H7 (cell line): ENCODE measurements around the gene PLCG2. TPM values are rescaled to one million over a fixed set of nuclear protein-coding genes. Genes with fewer than 3 reads are reported as not detected.
"Not testable (repeated sequence)": the region's sequence is repeated elsewhere in the genome, so short reads cannot be mapped to it uniquely, and the experiment has no call there.

Experiments
- DNase-seq: peaks from one replicate; pipeline ENCODE4 v3.0.0; 2012
- H3K27me3 ChIP-seq: 2 replicates; pipeline ENCODE4 v1.6.0; 2011; ENCODE audit warnings: mild to moderate bottlenecking, low read length; ENCODE audit not compliant: control insufficient read depth, insufficient read depth
- H3K36me3 ChIP-seq: replicated peaks from 2 replicates; pipeline ENCODE4 v1.5.1; 2011; ENCODE audit warnings: low read length; ENCODE audit not compliant: control insufficient read depth, insufficient read depth
- H3K4me3 ChIP-seq: 2 replicates; pipeline ENCODE4 v1.5.1; 2011; ENCODE audit warnings: low read depth, mild to moderate bottlenecking, control low read depth, low read length, moderate library complexity; ENCODE audit not compliant: insufficient read depth
- total RNA-seq: library from RNA; depleted of rRNA; stranded (reverse); fragments of >200 nt; shearing (Covaris generic); gene quantifications from 2 replicates; pipeline ENCODE4 v1.2.3, GENCODE V29; 2014

Gene PLCG2
- total RNA-seq, 1 experiment from 2014 or later: 2.7 TPM

DNA sequence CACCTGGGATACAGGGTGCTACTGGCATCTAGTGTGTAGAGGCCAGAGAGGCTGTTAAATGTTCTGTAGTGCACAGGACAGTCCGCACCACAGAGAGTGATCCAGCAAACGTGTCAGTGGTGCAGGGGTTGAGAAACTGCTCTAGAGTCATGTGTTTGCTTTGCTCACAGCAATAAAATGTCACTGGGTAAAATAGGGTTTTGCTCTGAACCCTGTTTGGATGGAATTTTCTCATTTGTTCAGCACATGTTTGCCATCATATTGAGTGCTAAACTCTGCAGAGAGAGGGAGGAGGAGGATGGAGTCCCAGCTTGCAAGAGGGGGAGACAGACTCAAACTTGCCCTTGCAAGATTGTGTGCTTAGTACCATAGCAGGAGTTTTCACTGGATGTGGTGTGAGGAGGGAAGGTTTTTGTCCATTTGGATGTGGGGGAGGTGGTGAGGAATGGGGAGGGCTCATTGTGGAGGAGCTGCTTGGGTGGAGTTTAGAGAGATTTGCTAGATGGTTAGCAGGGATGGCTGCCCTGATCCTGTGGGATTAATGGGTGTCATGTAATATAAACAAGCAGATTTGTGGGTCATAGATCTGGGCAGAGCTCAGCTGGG lies 11.8 kb downstream of the PLCG2 start:
- H3K4me3 ChIP-seq: no peak overlapping the region
- H3K36me3 ChIP-seq: no peaks in the 10 kb centered on the region
- H3K27me3 ChIP-seq: no peaks in the 10 kb centered on the region
- no peak for DNase-seq

DNA sequence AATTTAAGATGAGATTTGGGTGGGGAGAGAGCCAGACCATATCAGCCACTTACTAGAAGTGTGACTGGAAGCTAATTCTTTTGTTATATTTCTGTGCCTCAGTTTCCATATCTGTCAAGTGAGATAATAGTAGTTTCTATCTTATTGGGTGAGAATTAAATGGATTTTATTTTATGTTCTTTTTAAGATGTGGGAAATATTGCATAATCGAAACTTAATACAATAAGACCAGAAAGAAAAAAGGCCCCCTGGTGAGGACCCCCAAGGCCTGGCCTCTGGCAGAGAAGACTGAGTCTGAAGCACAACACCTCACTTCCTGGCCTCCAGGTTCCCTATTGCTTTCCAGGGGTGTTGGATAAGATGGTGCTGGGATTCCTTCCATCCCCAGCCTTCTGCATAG lies 13.7 kb downstream of the PLCG2 start:
- no peaks in the 10 kb centered on the region for H3K27me3 ChIP-seq
- H3K4me3 ChIP-seq: no peak overlapping the region
- no peak for DNase-seq
- no peaks in the 10 kb centered on the region for H3K36me3 ChIP-seq

DNA sequence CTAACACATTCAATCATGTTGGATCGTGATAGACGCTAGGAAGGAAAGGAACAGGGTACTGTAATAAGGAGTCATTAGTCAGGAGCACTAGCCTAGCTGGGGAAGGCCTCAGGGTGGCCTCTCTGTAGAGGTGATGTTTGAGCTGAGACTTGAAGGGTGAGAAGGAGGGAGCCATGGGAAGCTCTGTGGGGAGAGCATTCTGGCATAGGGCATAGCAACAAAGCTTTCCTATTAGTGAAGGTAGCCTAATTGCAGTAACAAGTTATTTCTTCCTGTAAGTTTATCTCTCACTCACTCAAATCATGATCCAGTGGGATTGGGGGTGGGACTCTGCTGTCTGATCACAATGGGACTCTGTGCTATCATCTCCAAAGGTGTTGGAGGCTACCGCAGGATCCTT lies 16.1 kb downstream of the PLCG2 start:
- H3K27me3 ChIP-seq: no peaks in the 10 kb centered on the region
- no peak for DNase-seq

DNA sequence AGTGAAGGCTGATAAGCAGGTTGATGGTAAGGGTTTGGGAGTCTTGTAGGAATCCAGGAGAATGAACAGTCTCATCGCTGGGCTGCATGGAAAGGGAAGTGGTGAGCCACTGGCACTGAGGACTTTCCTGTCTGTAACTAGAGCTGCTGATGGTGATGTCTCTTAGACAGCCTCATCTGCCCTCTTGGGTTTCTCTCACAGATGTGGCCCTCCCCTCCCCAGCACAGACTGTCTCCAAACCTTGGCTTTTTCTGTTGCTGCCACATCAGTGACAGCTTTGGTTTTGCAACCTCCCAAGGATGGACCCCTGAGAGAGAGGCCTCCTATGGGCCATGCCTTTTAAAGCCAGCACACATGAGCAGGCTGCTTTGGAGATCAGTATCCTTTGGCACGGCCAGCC lies 16.9 kb downstream of the PLCG2 start:
- H3K36me3 ChIP-seq: no peaks in the 10 kb centered on the region
- no peak for DNase-seq

More for the DNA sequence above, 16.1 kb downstream of the PLCG2 start:
- no peaks in the 10 kb centered on the region for H3K36me3 ChIP-seq
- H3K4me3 ChIP-seq: no peak overlapping the region

DNA sequence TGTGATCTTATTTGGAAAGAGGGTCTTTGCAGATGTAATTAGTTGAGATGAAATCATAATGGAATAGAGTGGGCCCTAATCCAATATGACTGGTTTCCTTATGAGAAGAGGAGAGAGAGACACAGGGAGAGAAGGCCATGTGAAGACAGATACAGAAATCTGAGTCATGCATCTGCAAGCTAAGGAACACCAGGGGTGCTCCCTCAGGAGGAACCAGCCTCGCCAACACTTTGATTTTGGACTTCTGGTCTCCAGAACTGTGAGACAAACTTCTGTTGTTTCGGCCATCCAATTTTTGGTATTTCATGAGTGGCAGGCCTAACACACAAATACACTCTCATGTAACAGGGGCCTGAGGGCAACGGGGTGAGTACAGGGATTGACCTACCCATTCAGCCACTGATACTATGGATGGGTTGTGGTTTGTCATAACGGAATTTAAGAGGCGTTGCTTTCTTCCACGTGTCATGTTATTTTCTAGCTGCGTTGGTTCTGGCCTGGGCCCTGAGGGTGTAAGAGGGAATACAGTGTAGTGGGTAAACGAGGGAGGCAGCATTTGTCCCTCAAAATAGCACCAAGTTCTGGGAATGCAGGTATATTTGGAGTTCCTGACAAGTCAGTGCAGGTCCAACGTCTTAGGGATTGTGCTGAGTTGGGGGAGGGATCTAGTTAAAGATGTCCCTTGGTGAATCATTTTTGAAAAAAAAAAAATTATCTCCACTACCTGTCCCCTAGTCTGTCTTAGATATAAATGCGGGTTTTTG lies 17.7 kb downstream of the PLCG2 start:
- H3K36me3 ChIP-seq: no peaks in the 10 kb centered on the region
- H3K4me3 ChIP-seq: no peak overlapping the region
- no peaks in the 10 kb centered on the region for H3K27me3 ChIP-seq
- DNase-seq: no peak

More for the DNA sequence above, 16.9 kb downstream of the PLCG2 start:
- Histone ChIP-seq H3K27me3 (no peaks in the 10 kb centered on the region), H3K4me3 (no peak overlapping the region)

DNA sequence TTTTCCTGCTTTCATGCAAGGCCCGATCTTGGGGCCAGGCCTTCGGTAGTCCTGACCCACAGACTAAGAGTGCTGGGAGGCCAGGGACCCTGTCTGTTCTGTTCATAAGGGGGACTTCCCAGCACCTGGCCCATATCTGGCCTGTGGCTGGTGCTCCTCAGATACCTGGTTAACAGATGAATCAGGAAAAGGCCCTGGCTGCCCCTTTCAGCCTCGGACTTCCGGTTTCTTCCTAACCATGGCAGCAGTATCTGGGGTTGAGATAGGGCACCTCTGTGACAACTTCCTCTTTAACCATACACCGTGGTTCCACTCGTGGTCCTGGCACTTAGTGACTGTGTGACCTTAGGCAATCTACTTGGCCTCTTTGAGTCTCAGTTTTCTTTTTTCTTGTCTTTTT lies 18.4 kb downstream of the PLCG2 start:
- no peak for DNase-seq
- no peaks in the 10 kb centered on the region for H3K36me3 ChIP-seq
- H3K27me3 ChIP-seq: no peaks in the 10 kb centered on the region
- H3K4me3 ChIP-seq: no peak overlapping the region

DNA sequence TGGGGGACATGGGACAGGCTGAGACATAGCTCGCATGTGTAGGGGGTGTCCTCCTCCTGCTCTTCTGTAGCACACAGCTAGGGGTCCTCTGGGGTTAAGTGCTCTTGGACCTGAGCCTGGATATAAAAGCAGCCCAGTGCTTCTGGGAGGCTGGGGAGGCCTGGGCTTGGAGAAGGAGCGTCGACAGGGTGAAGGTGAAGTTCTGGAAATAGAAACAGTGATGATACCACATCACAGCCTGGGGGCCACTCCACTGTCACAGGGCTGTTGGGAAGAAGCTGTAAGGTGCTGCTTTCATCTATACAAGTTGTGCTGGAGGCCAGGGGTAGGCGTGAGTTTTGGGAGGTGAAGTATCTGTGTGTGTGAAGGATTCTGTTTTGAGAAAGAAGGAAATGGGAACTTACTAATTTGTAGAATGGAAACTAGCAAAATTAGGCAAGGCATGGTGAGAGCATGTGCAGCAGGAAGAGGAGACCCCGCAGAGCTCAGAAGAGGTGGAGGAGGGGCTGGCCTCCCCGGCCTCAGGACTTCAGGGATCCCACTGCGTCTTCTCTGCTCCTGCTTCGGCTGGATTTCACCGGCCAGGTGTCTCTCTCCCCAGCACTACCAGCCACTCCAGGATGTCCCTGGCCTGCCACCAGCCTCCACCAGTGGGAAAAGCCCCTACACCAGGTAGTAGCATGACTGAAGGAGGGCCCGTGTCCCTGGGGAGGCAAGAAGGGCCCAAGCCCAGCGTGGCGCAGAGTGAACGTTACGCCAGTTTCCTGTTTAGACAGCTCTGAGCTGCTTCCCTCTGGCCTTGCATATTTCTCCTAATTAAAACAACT lies 19.4 kb downstream of the PLCG2 start:
- Histone ChIP-seq H3K27me3 (no peaks in the 10 kb centered on the region), H3K4me3 (no peak overlapping the region), H3K36me3 (no peaks in the 10 kb centered on the region)
- peak; percentile 54 for DNase-seq

DNA sequence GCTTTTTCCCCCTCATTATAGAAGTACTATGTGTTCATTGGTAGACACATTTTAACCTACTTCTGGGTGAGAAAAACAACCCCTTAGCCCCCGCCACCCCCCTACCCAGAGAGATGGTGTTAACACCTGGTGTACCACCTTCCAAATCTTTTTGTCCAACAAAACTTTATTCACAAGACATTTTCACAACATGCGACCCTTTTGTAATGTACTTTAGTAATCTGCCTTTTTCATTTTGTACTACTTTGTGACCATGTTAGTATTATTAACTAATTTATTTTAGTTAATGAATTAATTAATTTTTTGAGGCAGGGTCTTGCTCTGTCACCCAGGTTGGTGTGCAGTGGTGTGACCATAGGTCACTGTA lies 20.0 kb downstream of the PLCG2 start:
- no peak for DNase-seq
- Histone ChIP-seq H3K4me3 (no peak overlapping the region), H3K36me3 (no peaks in the 10 kb centered on the region), H3K27me3 (no peaks in the 10 kb centered on the region)

DNA sequence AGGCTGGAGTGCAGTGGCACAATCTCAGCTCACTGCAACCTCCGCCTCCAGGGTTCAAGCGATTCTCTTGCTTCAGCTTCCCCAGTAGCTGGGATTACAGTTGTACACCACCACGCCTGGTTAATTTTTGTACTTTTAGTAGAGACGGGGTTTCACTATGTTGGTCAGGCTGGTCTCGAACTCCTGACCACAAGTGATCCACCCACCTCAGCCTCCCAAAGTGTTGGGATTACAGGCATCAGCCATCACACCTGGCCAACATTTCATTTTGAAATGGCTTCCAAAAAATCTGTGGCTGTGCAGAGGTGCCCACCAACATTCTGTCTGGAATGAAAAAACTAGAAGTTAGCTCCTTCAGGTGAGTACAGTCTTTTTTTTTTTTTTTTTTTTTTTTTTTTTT lies 22.6 kb downstream of the PLCG2 start:
- not testable (repeated sequence) for H3K4me3 ChIP-seq, H3K27me3 ChIP-seq, DNase-seq, H3K36me3 ChIP-seq

DNA sequence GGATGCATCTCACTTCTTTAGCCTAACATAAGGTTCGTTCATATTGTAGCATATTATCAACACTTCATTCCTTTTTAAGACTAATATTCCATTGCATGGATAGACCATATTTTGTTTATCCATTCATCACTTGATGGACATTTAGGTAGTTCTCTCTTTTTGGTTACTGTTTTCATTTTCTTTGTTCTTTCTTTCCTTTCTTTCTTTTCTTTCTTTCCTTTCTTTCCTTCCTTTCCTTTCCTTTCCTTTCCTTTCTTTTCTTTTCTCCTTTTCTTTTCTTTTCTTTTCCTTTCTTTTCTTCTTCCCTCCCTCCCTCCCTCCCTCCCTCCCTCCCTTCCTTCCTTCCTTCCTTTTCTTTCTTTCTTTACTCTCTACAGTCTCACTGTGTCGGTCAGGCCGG lies 24.2 kb downstream of the PLCG2 start:
- H3K27me3 ChIP-seq: no peaks in the 10 kb centered on the region
- H3K4me3 ChIP-seq: no peak overlapping the region
- no peaks in the 10 kb centered on the region for H3K36me3 ChIP-seq
- no peak for DNase-seq

DNA sequence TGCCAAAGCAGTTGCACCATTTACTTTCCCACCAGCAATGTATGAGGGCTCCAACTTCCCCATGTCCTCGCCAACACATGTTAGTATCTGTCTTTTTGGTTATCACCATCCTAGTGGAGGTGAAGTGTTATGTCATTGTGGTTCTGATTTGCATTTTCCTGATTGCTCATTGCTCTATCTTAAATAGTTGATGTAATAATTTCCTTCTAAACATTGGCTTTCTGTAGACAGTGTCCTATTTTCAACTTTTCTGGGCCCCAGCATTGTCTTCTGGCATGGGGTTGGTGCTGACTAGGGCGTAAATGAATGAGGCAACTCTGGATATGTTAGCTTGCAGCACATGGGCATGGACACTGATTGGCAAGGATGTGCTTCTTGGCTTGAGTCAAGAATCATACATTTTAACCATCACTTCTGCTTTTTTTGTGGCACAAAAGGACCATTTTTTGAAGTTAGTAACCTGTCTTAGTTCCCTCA lies 25.1 kb downstream of the PLCG2 start:
- no peaks in the 10 kb centered on the region for H3K36me3 ChIP-seq
- no peaks in the 10 kb centered on the region for H3K27me3 ChIP-seq
- DNase-seq: no peak
- H3K4me3 ChIP-seq: no peak overlapping the region

DNA sequence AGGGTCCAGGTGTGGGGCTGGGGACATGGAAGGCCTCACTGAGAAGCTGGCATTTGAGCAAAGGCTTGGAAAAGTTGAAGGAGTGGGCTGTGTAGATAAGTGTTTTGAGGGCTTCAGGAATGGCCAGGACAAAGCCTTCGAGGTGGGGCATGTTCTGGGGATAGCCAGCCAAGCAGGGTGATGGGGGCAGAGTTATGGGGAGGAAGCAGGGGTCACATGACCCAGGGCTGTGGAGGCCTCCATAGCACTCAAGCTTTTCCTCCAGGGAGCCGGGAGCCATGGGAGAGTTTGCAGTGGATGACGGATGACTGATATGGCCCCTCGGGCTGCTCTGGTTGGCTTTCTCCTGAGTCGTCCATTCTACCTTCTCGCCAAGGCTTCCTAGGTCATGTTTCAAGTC lies 27.6 kb downstream of the PLCG2 start:
- no peak overlapping the region for H3K4me3 ChIP-seq
- DNase-seq: no peak
- no peaks in the 10 kb centered on the region for H3K27me3 ChIP-seq
- no peaks in the 10 kb centered on the region for H3K36me3 ChIP-seq

DNA sequence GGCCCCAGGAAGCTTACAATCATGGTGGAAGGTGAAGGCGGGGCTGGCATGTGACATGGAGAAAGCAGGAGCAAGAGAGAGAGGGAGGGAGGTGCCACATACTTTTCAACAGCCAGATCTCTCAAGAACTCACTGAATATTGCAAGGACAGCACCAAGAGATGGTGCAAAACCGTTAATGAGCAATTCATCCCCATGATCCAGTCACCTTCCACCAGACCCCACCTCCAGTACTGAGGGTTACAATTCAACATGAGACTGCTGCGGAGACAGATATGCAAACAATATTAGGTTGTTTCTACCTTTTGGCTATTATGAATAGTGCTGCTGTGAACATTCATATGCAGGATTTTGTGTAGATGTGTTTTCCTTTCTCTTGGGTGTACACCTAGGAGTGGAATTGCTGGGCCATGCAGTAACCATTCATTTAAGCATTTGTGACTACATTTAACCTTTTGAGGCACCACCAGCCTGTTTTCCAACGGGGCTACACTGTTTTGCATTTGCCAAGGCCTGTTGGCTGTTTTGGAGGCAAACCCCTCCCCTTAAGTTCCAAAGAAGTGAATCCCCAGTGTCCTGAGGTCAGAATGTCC lies 28.8 kb downstream of the PLCG2 start:
- no peak overlapping the region for H3K4me3 ChIP-seq
- no peaks in the 10 kb centered on the region for H3K27me3 ChIP-seq
- H3K36me3 ChIP-seq: no peaks in the 10 kb centered on the region
- no peak for DNase-seq

DNA sequence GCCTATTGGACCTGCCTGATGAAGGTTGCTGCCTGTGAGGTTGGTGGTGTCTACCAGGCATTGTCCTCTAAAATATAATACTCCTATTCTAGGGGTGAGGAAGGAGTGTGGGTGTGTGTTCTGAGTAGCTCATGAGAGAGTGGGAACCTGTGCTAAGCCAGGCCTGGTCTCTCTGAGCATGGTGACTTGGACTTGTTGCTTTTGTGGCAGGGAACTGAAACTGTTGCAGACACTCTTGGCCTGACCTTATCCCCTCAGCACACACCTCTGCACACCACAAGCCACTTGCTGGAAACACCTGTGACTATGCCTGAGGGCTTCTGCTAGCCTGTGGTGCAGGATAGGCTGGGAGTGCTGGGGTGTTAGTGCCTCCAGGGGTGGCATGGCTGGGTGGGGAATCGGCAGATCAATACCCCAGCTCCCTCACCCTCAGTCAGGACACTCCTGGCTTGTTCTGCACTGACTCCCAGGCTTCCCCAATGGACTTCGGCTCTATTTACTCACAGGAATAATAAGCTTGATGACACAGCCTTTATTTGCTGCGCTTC lies 29.9 kb downstream of the PLCG2 start:
- H3K36me3 ChIP-seq: no peaks in the 10 kb centered on the region
- no peak for DNase-seq
- H3K4me3 ChIP-seq: no peak overlapping the region
- no peaks in the 10 kb centered on the region for H3K27me3 ChIP-seq
